K562 (cell line): ENCODE data around the gene HOXB7. TPM values are rescaled to one million over a fixed set of nuclear protein-coding genes. Genes with fewer than 3 reads are reported as not detected.
A peak's percentile ranks its signal among the peaks of the same experiment; 100 is the strongest.

Source experiments
- BACH1 ChIP-seq: fragments of 200-800 bp; sonication (Bioruptor generic); IDR thresholded peaks from 2 replicates; pipeline ENCODE4 v1.6.1; 2016; ENCODE audit warnings: missing genetic modification characterization, missing compliant biosample characterization
- CREM ChIP-seq: IDR thresholded peaks from 2 replicates; pipeline ENCODE4 v1.6.1; 2014; ENCODE audit warnings: antibody characterized with exemption, low read depth
- DACH1 ChIP-seq: fragments of 450-650 bp; IDR thresholded peaks from 2 replicates; pipeline ENCODE4 v1.6.1; 2018; ENCODE audit not compliant: partially characterized antibody
- EP300 ChIP-seq: IDR thresholded peaks from 2 replicates; pipeline ENCODE4 v1.6.1; 2012; ENCODE audit warnings: low read length, improper control_type of control experiment
- ETS1 ChIP-seq: conservative IDR thresholded peaks from 2 replicates; pipeline ENCODE4 v1.6.1; 2011; ENCODE audit warnings: low read depth, mild to moderate bottlenecking, low read length; ENCODE audit not compliant: control insufficient read depth
- FOXA1 ChIP-seq: fragments of 450-650 bp; IDR thresholded peaks from 2 replicates; pipeline ENCODE4 v1.6.1; 2016; ENCODE audit warnings: mild to moderate bottlenecking, borderline replicate concordance
- HBP1 ChIP-seq: fragments of 450-650 bp; formaldehyde crosslinking; IDR thresholded peaks from 2 replicates; pipeline ENCODE4 v1.4.0; 2022; ENCODE audit warnings: missing genetic modification characterization
- HDAC1 ChIP-seq, 2 experiments: fragments of 450-650 bp; IDR thresholded peaks; 2 replicates each; pipeline ENCODE4 v1.6.1; 2016 to 2017; ENCODE audit warnings: inconsistent platforms in 1 of 2, mild to moderate bottlenecking in 1 of 2, moderate library complexity in 1 of 2
- MAFG ChIP-seq: fragments of 450-650 bp; conservative IDR thresholded peaks from 2 replicates; pipeline ENCODE4 v1.6.1; 2016; ENCODE audit warnings: missing genetic modification characterization, missing compliant biosample characterization
- NCOA6 ChIP-seq: fragments of 450-650 bp; IDR thresholded peaks from 2 replicates; pipeline ENCODE4 v1.6.1; 2017; ENCODE audit warnings: mild to moderate bottlenecking
- NFE2L1 ChIP-seq: fragments of 450-650 bp; IDR thresholded peaks from 2 replicates; pipeline ENCODE4 v1.6.1; 2016; ENCODE audit warnings: missing genetic modification characterization, low read depth, mild to moderate bottlenecking, missing compliant biosample characterization, moderate library complexity, borderline replicate concordance
- PHB ChIP-seq: fragments of 250-450 bp; sonication (Bioruptor Pico); IDR thresholded peaks from 2 replicates; pipeline ENCODE4 v1.5.0; 2021
- RFX5 ChIP-seq: IDR thresholded peaks from 2 replicates; pipeline ENCODE4 v1.6.1; 2011; ENCODE audit warnings: low read depth, mild to moderate bottlenecking, improper control_type of control experiment, low read length
- TAL1 ChIP-seq: fragments of 450-650 bp; IDR thresholded peaks from 2 replicates; pipeline ENCODE4 v1.6.1; 2016; ENCODE audit warnings: mild to moderate bottlenecking
- TCF3 ChIP-seq: sonication (generic); formaldehyde crosslinking; IDR thresholded peaks from 2 replicates; pipeline ENCODE4 v1.4.0; 2020; ENCODE audit warnings: mild to moderate bottlenecking, missing genetic modification reagents
- ZBTB12 ChIP-seq: fragments of 250-450 bp; sonication (Bioruptor Pico); IDR thresholded peaks from 2 replicates; pipeline ENCODE4 v1.4.0; 2020
- ZBTB17 ChIP-seq: fragments of 450-650 bp; formaldehyde crosslinking; IDR thresholded peaks from 2 replicates; pipeline ENCODE4 v1.4.0; 2020; ENCODE audit warnings: mild to moderate bottlenecking
- ZNF639 ChIP-seq, 2 experiments: fragments of 200-800 bp in 1 of 2; sonication (Bioruptor generic) in 1 of 2; sonication (generic) in 1 of 2; formaldehyde crosslinking in 1 of 2; IDR thresholded peaks in 1 of 2; conservative IDR thresholded peaks in 1 of 2; 2 replicates each; pipeline versions ENCODE4 v1.5.0 to v1.6.1; 2016 to 2020; ENCODE audit warnings: missing compliant biosample characterization in 1 of 2, missing genetic modification characterization in 1 of 2, missing genetic modification reagents in 1 of 2
- ZNF707 ChIP-seq: fragments of 250-450 bp; sonication (Bioruptor Pico); conservative IDR thresholded peaks from 2 replicates; pipeline ENCODE4 v1.8.0; 2022; ENCODE audit warnings: inconsistent platforms, mild to moderate bottlenecking, moderate library complexity
- ZNF76 ChIP-seq: fragments of 250-450 bp; sonication (Bioruptor Pico); IDR thresholded peaks from 2 replicates; pipeline ENCODE4 v1.4.0; 2020; ENCODE audit warnings: mild to moderate bottlenecking, moderate library complexity, borderline replicate concordance
- polyA plus RNA-seq, 8 experiments: library from polyadenylated mRNA; depleted of rRNA in 4 of 8; stranded (reverse) in 5 of 8; unstranded in 3 of 8; fragments of >200 nt; fragmentation: Nextera tagmentation in 2 of 8; fragmentation: Illumina TruSeq in 1 of 8; extraction: Ambion mirVana in 2 of 8; extraction: Trizol in 1 of 8; gene quantifications; 2 replicates each; pipeline versions ENCODE4 v1.2.1 to v1.2.3, GENCODE V29; 2011 to 2014; ENCODE audit warnings: inconsistent platforms in 1 of 8, missing spikeins in 1 of 8
- total RNA-seq, 7 experiments: library from RNA; depleted of rRNA in 6 of 7; stranded (reverse); fragments of >200 nt in 6 of 7; fragmentation: Illumina TruSeq in 2 of 7; extraction: Trizol in 2 of 7; gene quantifications; 2 replicates each; pipeline versions ENCODE4 v1.2.1 to v1.2.3, GENCODE V29; 2011 to 2021; ENCODE audit warnings: low replicate concordance in 1 of 7

The HOXB7 gene
- total and polyA plus RNA-seq, 9 of the 15 experiments (the other 6 are each of a cell fraction or from before 2014, with no cell fraction given) = 5.5 to 16.7 (median 8.3) TPM

- TF ChIP-seq HBP1 (CRISPR knock-in tag) (no peak), ZNF639 (CRISPR knock-in tag; conservative IDR thresholded peaks at IDR 0.05 in 1 of 2, IDR thresholded peaks at IDR 0.05 in 1 of 2) (peak in 1 of 2 experiments; percentile 97; a peak in 2 of 4 replicates), ZBTB17 (0 out of 2 replicates have a peak, but pooled peaks have one; percentile 49), TAL1 (peak; percentile 35; the same call in 1 of the 2 replicates), NFE2L1 (tag) (no peak), MAFG (tag) (peak; percentile 70), ETS1 (peak; percentile 30; the same call in 1 of the 2 replicates), HDAC1 (IDR thresholded peaks at IDR 0.05) (peak in 1 of 2 experiments; percentile 44; a peak in 1 of 4 replicates), ZBTB12 (CRISPR knock-in tag) (peak; percentile 83), ZNF707 (CRISPR knock-in tag) (no peak), DACH1 (peak; percentile 66), TCF3 (peak; percentile 51; the same call in 1 of the 2 replicates), RFX5 (0 out of 2 replicates have a peak, but pooled peaks have one; percentile 12), PHB (CRISPR knock-in tag) (no peak), CREM (peak; percentile 97), ZNF76 (CRISPR knock-in tag) (0 out of 2 replicates have a peak, but pooled peaks have one; percentile 26), NCOA6 (no peak), BACH1 (tag) (no peak), EP300 (peak; percentile 90), FOXA1 (no peak)
Measured at GRCh38 chr17:48626245-48627117, 15.7 kb upstream of the HOXB7 start, which contains the start of gene HOXB9 (continued).
